Neural progenitor cell (in vitro differentiated cells): ENCODE measurements around the gene TREML4. TPM values are rescaled to one million over a fixed set of nuclear protein-coding genes. Genes with fewer than 3 reads are reported as not detected.

Experiments used
- DNase-seq: peaks from one replicate; pipeline ENCODE4 v3.0.0-alpha.2; 2016; ENCODE audit warnings: low spot score
- H2AFZ ChIP-seq: fragments of 200-600 bp; sonication (generic); replicated peaks from 2 replicates; pipeline ENCODE4 v1.6.1; 2016; ENCODE audit warnings: antibody characterized with exemption
- H3F3A ChIP-seq: fragments of 200-600 bp; sonication (generic); 2 replicates; pipeline ENCODE4 v1.6.1; 2016; ENCODE audit warnings: antibody characterized with exemption, low read depth
- H3K27ac ChIP-seq: fragments of 200-600 bp; sonication (generic); 2 replicates; pipeline ENCODE4 v1.5.1; 2016; ENCODE audit warnings: mild to moderate bottlenecking
- H3K27me3 ChIP-seq: fragments of 200-600 bp; sonication (generic); 2 replicates; pipeline ENCODE4 v1.6.1; 2016; ENCODE audit warnings: mild to moderate bottlenecking, moderate library complexity
- H3K36me3 ChIP-seq: fragments of 200-600 bp; sonication (generic); 2 replicates; pipeline ENCODE4 v1.5.1; 2016
- H3K4me1 ChIP-seq: fragments of 200-600 bp; sonication (generic); 2 replicates; pipeline ENCODE4 v1.6.1; 2016; ENCODE audit warnings: mixed run types
- H3K4me2 ChIP-seq: fragments of 200-600 bp; sonication (generic); 2 replicates; pipeline ENCODE4 v1.6.1; 2016
- H3K4me3 ChIP-seq: fragments of 200-600 bp; sonication (generic); 2 replicates; pipeline ENCODE4 v1.5.1; 2016
- H3K79me2 ChIP-seq: fragments of 200-600 bp; sonication (generic); 2 replicates; pipeline ENCODE4 v1.6.1; 2016; ENCODE audit warnings: low read depth
- H3K9ac ChIP-seq: fragments of 200-600 bp; sonication (generic); 2 replicates; pipeline ENCODE4 v1.6.1; 2016
- H3K9me3 ChIP-seq: fragments of 200-600 bp; sonication (generic); 2 replicates; pipeline ENCODE4 v1.5.1; 2016; ENCODE audit warnings: low read depth
- H4K20me1 ChIP-seq: fragments of 200-600 bp; sonication (generic); 2 replicates; pipeline ENCODE4 v1.6.1; 2016; ENCODE audit warnings: low read depth
- H3K27ac Mint-ChIP-seq: 3 replicates; pipeline ENCODE4 v1.8.0; 2021; ENCODE audit warnings: mixed read lengths
- H3K27me3 Mint-ChIP-seq: 2 replicates; pipeline ENCODE4 v1.8.0; 2022; ENCODE audit warnings: low read depth, mild to moderate bottlenecking, inconsistent platforms, moderate library complexity, mixed read lengths; ENCODE audit not compliant: insufficient read depth
- H3K36me3 Mint-ChIP-seq: 3 replicates; pipeline ENCODE4 v1.8.0; 2021; ENCODE audit warnings: mixed read lengths
- H3K4me1 Mint-ChIP-seq: 3 replicates; pipeline ENCODE4 v1.8.0; 2021; ENCODE audit warnings: mixed read lengths
- H3K4me3 Mint-ChIP-seq: 3 replicates; pipeline ENCODE4 v1.8.0; 2021; ENCODE audit warnings: mild to moderate bottlenecking, moderate library complexity, mixed read lengths
- H3K9me3 Mint-ChIP-seq: 3 replicates; pipeline ENCODE4 v1.8.0; 2020; ENCODE audit warnings: mixed read lengths
- CTCF ChIP-seq: fragments of 200-600 bp; sonication (generic); IDR thresholded peaks from 2 replicates; pipeline ENCODE4 v1.5.1; 2017; ENCODE audit warnings: antibody characterized with exemption, mild to moderate bottlenecking
- EZH2 ChIP-seq: fragments of 200-600 bp; sonication (generic); IDR thresholded peaks from 2 replicates; pipeline ENCODE4 v1.6.1; 2017; ENCODE audit warnings: antibody characterized with exemption, mild to moderate bottlenecking, moderate library complexity
- EZH2phosphoT487 ChIP-seq: fragments of 200-600 bp; sonication (generic); IDR thresholded peaks from 2 replicates; pipeline ENCODE4 v1.6.1; 2017; ENCODE audit warnings: antibody characterized with exemption
- total RNA-seq: library from RNA; depleted of rRNA; stranded (reverse); fragments of >200 nt; gene quantifications from 2 replicates; pipeline ENCODE4 v1.2.3, GENCODE V29; 2015; ENCODE audit warnings: low replicate concordance

TREML4 gene
- total RNA-seq, 1 donor from 2014 or later = not detected

GRCh38 chr6:41258196-41258493, 30.0 kb downstream of the TREML4 start:
- Histone ChIP-seq H3K27ac (no peak overlapping the region), H3K4me1 (no peaks in the 10 kb centered on the region), H3K9me3 (peaks cover 12% of the 10 kb centered on the region), H4K20me1 (no peaks in the 10 kb centered on the region), H3K4me2 (no peak overlapping the region), H2AFZ (no peak overlapping the region), H3K27me3 (no peaks in the 10 kb centered on the region), H3K4me3 (no peak overlapping the region), H3K36me3 (no peaks in the 10 kb centered on the region), H3K79me2 (no peaks in the 10 kb centered on the region), H3F3A (no peaks in the 10 kb centered on the region), H3K9ac (no peak overlapping the region)
- Mint-ChIP-seq H3K27me3 (peaks cover 8% of the 10 kb centered on the region), H3K9me3 (peaks cover 31% of the 10 kb centered on the region), H3K27ac (no peak overlapping the region), H3K4me1 (peaks cover 22% of the 10 kb centered on the region), H3K36me3 (no peaks in the 10 kb centered on the region), H3K4me3 (no peak overlapping the region)
- no peak for DNase-seq
- TF ChIP-seq EZH2phosphoT487 (no peak), EZH2 (no peak), CTCF (no peak)

GRCh38 chr6:41262401-41262800, 34.3 kb downstream of the TREML4 start:
- Histone ChIP-seq H2AFZ (no peak overlapping the region), H3K79me2 (no peaks in the 10 kb centered on the region), H3F3A (no peaks in the 10 kb centered on the region), H3K27me3 (no peaks in the 10 kb centered on the region), H3K4me2 (no peak overlapping the region), H3K27ac (no peak overlapping the region), H3K9ac (no peak overlapping the region), H4K20me1 (no peaks in the 10 kb centered on the region), H3K4me1 (no peaks in the 10 kb centered on the region), H3K36me3 (no peaks in the 10 kb centered on the region), H3K4me3 (no peak overlapping the region), H3K9me3 (peaks cover 12% of the 10 kb centered on the region)
- Mint-ChIP-seq H3K9me3 (peaks cover 38% of the 10 kb centered on the region), H3K36me3 (no peaks in the 10 kb centered on the region), H3K4me3 (no peak overlapping the region), H3K27ac (no peak overlapping the region), H3K27me3 (peaks cover 6% of the 10 kb centered on the region), H3K4me1 (peaks cover 10% of the 10 kb centered on the region)
- DNase-seq = no peak
- no peak for TF ChIP-seq CTCF

GRCh38 chr6:41263267-41263666, 35.1 kb downstream of the TREML4 start:
- Histone ChIP-seq H3K9me3 (peaks cover 12% of the 10 kb centered on the region), H3K4me3 (no peak overlapping the region), H4K20me1 (no peaks in the 10 kb centered on the region), H3K4me1 (no peaks in the 10 kb centered on the region), H3F3A (no peaks in the 10 kb centered on the region), H3K9ac (no peak overlapping the region), H3K27ac (no peak overlapping the region), H3K36me3 (no peaks in the 10 kb centered on the region), H3K4me2 (no peak overlapping the region), H3K79me2 (no peaks in the 10 kb centered on the region), H2AFZ (no peak overlapping the region), H3K27me3 (no peaks in the 10 kb centered on the region)
- DNase-seq = no peak
- TF ChIP-seq CTCF (no peak), EZH2 (no peak), EZH2phosphoT487 (no peak)
- H3K27ac Mint-ChIP-seq = no peak overlapping the region
- H3K36me3 Mint-ChIP-seq = no peaks in the 10 kb centered on the region
- H3K27me3 Mint-ChIP-seq = peaks cover 3% of the 10 kb centered on the region
- no peak overlapping the region for H3K4me3 Mint-ChIP-seq
- H3K4me1 Mint-ChIP-seq = peaks cover 3% of the 10 kb centered on the region
- peaks cover 38% of the 10 kb centered on the region for H3K9me3 Mint-ChIP-seq

GRCh38 chr6:41266541-41266940, 38.4 kb downstream of the TREML4 start:
- Histone ChIP-seq H3K4me3 (no peak overlapping the region), H4K20me1 (no peaks in the 10 kb centered on the region), H2AFZ (no peak overlapping the region), H3F3A (no peaks in the 10 kb centered on the region), H3K36me3 (no peaks in the 10 kb centered on the region), H3K79me2 (no peaks in the 10 kb centered on the region), H3K4me2 (no peak overlapping the region), H3K9ac (no peak overlapping the region), H3K4me1 (no peaks in the 10 kb centered on the region), H3K27ac (no peak overlapping the region), H3K27me3 (no peaks in the 10 kb centered on the region), H3K9me3 (peaks cover 8% of the 10 kb centered on the region)
- DNase-seq = no peak
- Mint-ChIP-seq H3K27ac (no peak overlapping the region), H3K9me3 (peaks cover 19% of the 10 kb centered on the region), H3K27me3 (peaks cover 1% of the 10 kb centered on the region), H3K4me1 (no peaks in the 10 kb centered on the region), H3K36me3 (no peaks in the 10 kb centered on the region), H3K4me3 (no peak overlapping the region)
- no peak for TF ChIP-seq EZH2
- TF ChIP-seq EZH2phosphoT487 = no peak
- no peak for TF ChIP-seq CTCF
